Right lobe of liver (tissue), 6 donors: ENCODE results near the gene ATP1A1. TPM values are rescaled to one million over a fixed set of nuclear protein-coding genes. Genes with fewer than 3 reads are reported as not detected.
A peak's percentile ranks its signal among the peaks of the same experiment; 100 is the strongest.

ENCODE experiments used
- ATAC-seq, 4 donors: fragments of 200-7000 bp; cut with Tn5 transposase; one replicate each; pipeline ENCODE4 v1.9.1; 2020; ENCODE audit warnings: mild to moderate bottlenecking in 4 of 4, moderate library complexity in 4 of 4
- DNase-seq, 3 donors: peaks; one replicate each; pipeline ENCODE4 v3.0.0-alpha.2; 2020
- H3K27ac ChIP-seq, 3 donors: fragments of 200-600 bp; one replicate each; pipeline ENCODE4 v1.8.0; 2022
- H3K27me3 ChIP-seq, 2 donors: fragments of 200-600 bp; one replicate each; pipeline ENCODE4 v1.8.0; 2022
- H3K36me3 ChIP-seq, 4 donors: fragments of 200-600 bp; sonication (generic) in 1 of 4; one replicate each; pipeline versions ENCODE4 v1.5.1 to v1.8.0; 2017 to 2022; ENCODE audit warnings: control low read depth in 1 of 4
- H3K4me1 ChIP-seq, 4 donors: fragments of 200-600 bp; sonication (generic) in 1 of 4; one replicate each; pipeline versions ENCODE4 v1.5.1 to v1.8.0; 2017 to 2022; ENCODE audit warnings: control low read depth in 1 of 4
- H3K4me3 ChIP-seq, 3 donors: fragments of 200-600 bp; one replicate each; pipeline ENCODE4 v1.8.0; 2022
- H3K9me3 ChIP-seq, 4 donors: fragments of 200-600 bp; sonication (generic) in 1 of 4; one replicate each; pipeline versions ENCODE4 v1.5.1 to v1.8.0; 2017 to 2022; ENCODE audit warnings: control low read depth in 1 of 4
- POLR2A ChIP-seq: fragments of 450-650 bp; IDR thresholded peaks from one replicate; pipeline ENCODE4 v1.6.1; 2017; ENCODE audit warnings: antibody characterized with exemption, mild to moderate bottlenecking
- WGBS: methylation state at CpG from one replicate; pipeline ENCODE4 v1.1.6; 2018; ENCODE audit warnings: low coverage, low lambda C conversion rate; ENCODE audit not compliant: insufficient coverage; ENCODE audit errors: missing lambda C conversion rate; 5-methylcytosine and 5-hydroxymethylcytosine counted together
- intact Hi-C, 2 donors: fragments of 100-400 bp; cut with DNase I; formaldehyde crosslinking; loops; one replicate each; pipeline versions ENCODE4 v1.11.2 to v1.14.1; 2022
- total RNA-seq, 6 experiments: library from RNA; depleted of rRNA in 2 of 6; stranded (reverse); fragments of >200 nt in 2 of 6; fragmentation: NEBNext Ultra II Directional in 3 of 6; extraction: Animal tissue kit (Norgen Biotek cat#: 25700) in 3 of 6; gene quantifications; one replicate each; pipeline versions ENCODE4 v1.1.0 to v1.2.4, GENCODE V29; 2016 to 2023
- TF ChIP-seq, protein P1 (sequence below), 4 donors: fragments of 200-600 bp in 3 of 4; fragments of 450-650 bp in 1 of 4; IDR thresholded peaks; one replicate each; pipeline versions ENCODE4 v1.5.1 to v1.8.0; 2016 to 2022; ENCODE audit warnings: antibody characterized with exemption in 4 of 4, mild to moderate bottlenecking in 2 of 4
- donor health status: DM: no; HTN: yes; CAD: no.
- donor health status: DM: no; HTN: no; CAD: no.
- donor health status: DM: no; HTN: no; CAD: no.
- donor health status: DM: no; HTN: yes; CAD: no.
- donor health status: DM: no; HTN: yes; CAD: no.

Gene ATP1A1
- total RNA-seq, 6 experiments from 2014 or later: 83.6 to 153 (median 121) TPM

DNA sequence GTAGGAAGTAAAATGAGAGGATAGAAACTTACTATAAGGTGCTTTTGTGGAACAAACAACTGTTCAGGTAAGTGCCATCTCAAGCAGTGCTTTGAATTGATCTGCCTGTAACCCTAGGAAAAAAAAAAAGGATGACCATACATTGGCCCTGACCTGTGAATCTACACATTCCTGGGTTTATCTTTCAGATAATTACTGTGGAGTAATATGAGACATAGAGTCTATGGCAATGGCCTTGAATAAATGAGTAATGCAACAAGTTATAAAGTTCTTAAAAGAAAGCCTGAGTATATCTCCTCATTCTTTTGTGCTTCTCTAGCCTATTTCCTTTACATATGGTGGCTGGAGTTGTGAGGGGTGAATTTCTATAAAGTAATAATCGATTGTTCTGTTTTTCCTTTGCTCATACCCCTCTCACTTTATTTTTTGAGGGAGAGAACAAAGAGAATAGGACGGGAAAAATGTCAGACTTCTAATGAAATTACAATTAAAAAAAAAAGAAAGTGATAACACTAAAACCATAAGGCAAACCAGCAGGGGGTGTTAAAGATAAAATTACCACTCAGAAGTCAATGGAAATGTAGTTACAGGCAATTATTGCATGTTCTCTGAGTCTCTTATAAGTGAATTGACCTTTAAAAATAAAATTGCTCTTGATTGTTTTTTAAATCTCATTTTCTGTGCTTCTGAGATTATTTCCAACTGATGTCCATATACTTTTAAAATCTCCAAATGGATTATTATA lies 12.4 kb upstream of the ATP1A1 start:
- 47% methylated on average over 2 of the region's 2 CpGs for WGBS
- intact Hi-C loops: loop anchor here in 1 of 2 donors (10.0 kb wide), 1 partner anchor 124 kb away; no protein-coding TSS in a partner anchor

GRCh38 chr1:116361648-116362047 lies 11.4 kb upstream of the ATP1A1 start:
- intact Hi-C loops: loop anchor here in 1 of 2 donors (10.0 kb wide), 1 partner anchor 123 kb away; no protein-coding TSS in a partner anchor
- WGBS: no CpG with 5 or more reads among the region's 3 CpGs
- H3K4me1 ChIP-seq: peaks cover 0 to 5% (median 0%) of the 10 kb centered on the region in 4 donors
- no peak overlapping the region for H3K27ac ChIP-seq
- no peaks in the 10 kb centered on the region for H3K9me3 ChIP-seq
- no peak for TF ChIP-seq POLR2A
- TF ChIP-seq, protein P1, sequence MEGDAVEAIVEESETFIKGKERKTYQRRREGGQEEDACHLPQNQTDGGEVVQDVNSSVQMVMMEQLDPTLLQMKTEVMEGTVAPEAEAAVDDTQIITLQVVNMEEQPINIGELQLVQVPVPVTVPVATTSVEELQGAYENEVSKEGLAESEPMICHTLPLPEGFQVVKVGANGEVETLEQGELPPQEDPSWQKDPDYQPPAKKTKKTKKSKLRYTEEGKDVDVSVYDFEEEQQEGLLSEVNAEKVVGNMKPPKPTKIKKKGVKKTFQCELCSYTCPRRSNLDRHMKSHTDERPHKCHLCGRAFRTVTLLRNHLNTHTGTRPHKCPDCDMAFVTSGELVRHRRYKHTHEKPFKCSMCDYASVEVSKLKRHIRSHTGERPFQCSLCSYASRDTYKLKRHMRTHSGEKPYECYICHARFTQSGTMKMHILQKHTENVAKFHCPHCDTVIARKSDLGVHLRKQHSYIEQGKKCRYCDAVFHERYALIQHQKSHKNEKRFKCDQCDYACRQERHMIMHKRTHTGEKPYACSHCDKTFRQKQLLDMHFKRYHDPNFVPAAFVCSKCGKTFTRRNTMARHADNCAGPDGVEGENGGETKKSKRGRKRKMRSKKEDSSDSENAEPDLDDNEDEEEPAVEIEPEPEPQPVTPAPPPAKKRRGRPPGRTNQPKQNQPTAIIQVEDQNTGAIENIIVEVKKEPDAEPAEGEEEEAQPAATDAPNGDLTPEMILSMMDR (IDR thresholded peaks at IDR 0.05): no peak
- no peaks in the 10 kb centered on the region for H3K36me3 ChIP-seq
- DNase-seq: no peak
- no peaks in the 10 kb centered on the region for H3K27me3 ChIP-seq
- no peak overlapping the region for H3K4me3 ChIP-seq
- peak; percentile 42 to 59 (median 54) for ATAC-seq

More for the DNA sequence above, 12.4 kb upstream of the ATP1A1 start:
- H3K27ac ChIP-seq: no peak overlapping the region
- H3K4me1 ChIP-seq: peaks cover 0 to 5% (median 0%) of the 10 kb centered on the region in 4 donors
- ATAC-seq (peak; percentile 60 to 75 (median 72)), DNase-seq (no peak)
- no peak overlapping the region for H3K4me3 ChIP-seq
- no peaks in the 10 kb centered on the region for H3K27me3 ChIP-seq
- TF ChIP-seq POLR2A: no peak
- TF ChIP-seq, protein P1 (IDR thresholded peaks at IDR 0.05): peak; percentile 39 to 56 (median 50)
- no peaks in the 10 kb centered on the region for H3K36me3 ChIP-seq
- H3K9me3 ChIP-seq: no peaks in the 10 kb centered on the region

- DNase-seq: peak in 1 of 3 donors; percentile 50
- no peak overlapping the region for H3K4me3 ChIP-seq
- TF ChIP-seq POLR2A: no peak
- TF ChIP-seq, protein P1 (IDR thresholded peaks at IDR 0.05): no peak
- intact Hi-C loops: loop anchor here in 1 of 2 donors (10.0 kb wide), 1 partner anchor 123 kb away; no protein-coding TSS in a partner anchor
- 53% methylated on average over 4 of the region's 4 CpGs for WGBS
- H3K4me1 ChIP-seq: peaks cover 0 to 5% (median 0%) of the 10 kb centered on the region in 4 donors
- ATAC-seq: peak; percentile 48 to 71 (median 58)
- no peaks in the 10 kb centered on the region for H3K36me3 ChIP-seq
- H3K27me3 ChIP-seq: no peaks in the 10 kb centered on the region
- H3K9me3 ChIP-seq: no peaks in the 10 kb centered on the region
- H3K27ac ChIP-seq: no peak overlapping the region
Observed at GRCh38 chr1:116362050-116362449, 11.0 kb upstream of the ATP1A1 start.

GRCh38 chr1:116365353-116365780 lies 7.7 kb upstream of the ATP1A1 start:
- H3K36me3 ChIP-seq: no peaks in the 10 kb centered on the region
- H3K27ac ChIP-seq: no peak overlapping the region
- H3K4me1 ChIP-seq: peaks cover 0 to 5% (median 0%) of the 10 kb centered on the region in 4 donors
- TF ChIP-seq POLR2A: no peak
- TF ChIP-seq, protein P1 (IDR thresholded peaks at IDR 0.05): no peak
- ATAC-seq (no peak), DNase-seq (no peak)
- no peaks in the 10 kb centered on the region for H3K27me3 ChIP-seq
- H3K9me3 ChIP-seq: no peaks in the 10 kb centered on the region
- no peak overlapping the region for H3K4me3 ChIP-seq
- intact Hi-C loops: loop anchor here (5.0 to 10.0 kb wide), 2 partner anchors 117 to 119 kb away; no protein-coding TSS in a partner anchor
- 56% methylated on average over 4 of the region's 5 CpGs for WGBS
